ENCODE data around the gene SNX10. TPM values are rescaled to one million over a fixed set of nuclear protein-coding genes. Genes with fewer than 3 reads are reported as not detected.
"Not testable (repeated sequence)": the region's sequence is repeated elsewhere in the genome, so short reads cannot be mapped to it uniquely, and the experiment has no call there.

Gene SNX10
- total RNA-seq, 2 experiments from 2014 or later = 31.6 to 33.0 TPM

GRCh38 chr7:26288126-26288525 is 3.5 kb upstream of the SNX10 start:
- not testable (repeated sequence) for H3K4me3 Mint-ChIP-seq, H3K27me3 Mint-ChIP-seq, H3K36me3 Mint-ChIP-seq, H3K9me3 Mint-ChIP-seq, H3K27ac Mint-ChIP-seq, H3K4me1 Mint-ChIP-seq, DNase-seq

- Mint-ChIP-seq H3K9me3 (no peaks in the 10 kb centered on the region), H3K4me3 (peak overlapping the region; percentile 90), H3K4me1 (peaks cover 24% of the 10 kb centered on the region), H3K27me3 (no peaks in the 10 kb centered on the region), H3K27ac (peak overlapping the region; percentile 92), H3K36me3 (peaks cover 13% of the 10 kb centered on the region)
- DNase-seq = no peak
Measured at GRCh38 chr7:26291251-26291650, 411 bp upstream of the SNX10 start.

- peaks cover 24% of the 10 kb centered on the region for H3K4me1 Mint-ChIP-seq
- DNase-seq = no peak
- H3K4me3 Mint-ChIP-seq = peak overlapping the region; percentile 95
Measured at GRCh38 chr7:26292768-26293560, 1.3 kb downstream of the SNX10 start.

GRCh38 chr7:26293569-26294308 is 2.1 kb downstream of the SNX10 start:
- Mint-ChIP-seq H3K4me3 (peak overlapping the region; percentile 95), H3K27ac (peak overlapping the region; percentile 93), H3K27me3 (no peaks in the 10 kb centered on the region), H3K9me3 (no peaks in the 10 kb centered on the region), H3K36me3 (peaks cover 14% of the 10 kb centered on the region), H3K4me1 (peaks cover 27% of the 10 kb centered on the region)
- peak; percentile 69 for DNase-seq

More at GRCh38 chr7:26292768-26293560, 1.3 kb downstream of the SNX10 start:
- no peaks in the 10 kb centered on the region for H3K27me3 Mint-ChIP-seq
- H3K27ac Mint-ChIP-seq = peak overlapping the region; percentile 93
- H3K36me3 Mint-ChIP-seq = peaks cover 13% of the 10 kb centered on the region
- no peaks in the 10 kb centered on the region for H3K9me3 Mint-ChIP-seq

GRCh38 chr7:26295015-26295414 is 3.4 kb downstream of the SNX10 start:
- H3K27me3 Mint-ChIP-seq = no peaks in the 10 kb centered on the region
- H3K4me1 Mint-ChIP-seq = peaks cover 30% of the 10 kb centered on the region
- no peak for DNase-seq
- H3K9me3 Mint-ChIP-seq = no peaks in the 10 kb centered on the region
- peaks cover 18% of the 10 kb centered on the region for H3K36me3 Mint-ChIP-seq
- peak overlapping the region; percentile 93 for H3K27ac Mint-ChIP-seq
- no peak overlapping the region for H3K4me3 Mint-ChIP-seq

- H3K4me1 Mint-ChIP-seq = peaks cover 30% of the 10 kb centered on the region
- no peak for DNase-seq
- no peaks in the 10 kb centered on the region for H3K9me3 Mint-ChIP-seq
- H3K27ac Mint-ChIP-seq = no peak overlapping the region
- no peaks in the 10 kb centered on the region for H3K27me3 Mint-ChIP-seq
- peaks cover 18% of the 10 kb centered on the region for H3K36me3 Mint-ChIP-seq
- H3K4me3 Mint-ChIP-seq = no peak overlapping the region
Measured at GRCh38 chr7:26295586-26295985, 3.9 kb downstream of the SNX10 start.

GRCh38 chr7:26298472-26299058 is 6.9 kb downstream of the SNX10 start:
- Mint-ChIP-seq H3K4me3 (no peak overlapping the region), H3K27ac (no peak overlapping the region), H3K27me3 (no peaks in the 10 kb centered on the region), H3K9me3 (no peaks in the 10 kb centered on the region), H3K4me1 (peaks cover 22% of the 10 kb centered on the region), H3K36me3 (peaks cover 25% of the 10 kb centered on the region)
- DNase-seq = no peak

GRCh38 chr7:26305090-26305868 is 13.6 kb downstream of the SNX10 start:
- Mint-ChIP-seq H3K27me3 (no peaks in the 10 kb centered on the region), H3K27ac (peak overlapping the region; percentile 46), H3K9me3 (no peaks in the 10 kb centered on the region), H3K36me3 (peaks cover 25% of the 10 kb centered on the region), H3K4me3 (no peak overlapping the region), H3K4me1 (peaks cover 13% of the 10 kb centered on the region)
- no peak for DNase-seq

GRCh38 chr7:26305869-26306665 is 14.4 kb downstream of the SNX10 start:
- H3K27ac Mint-ChIP-seq = no peak overlapping the region
- H3K4me1 Mint-ChIP-seq = peaks cover 12% of the 10 kb centered on the region
- peaks cover 23% of the 10 kb centered on the region for H3K36me3 Mint-ChIP-seq
- no peak overlapping the region for H3K4me3 Mint-ChIP-seq
- H3K27me3 Mint-ChIP-seq = no peaks in the 10 kb centered on the region
- no peaks in the 10 kb centered on the region for H3K9me3 Mint-ChIP-seq
- DNase-seq = no peak

- Mint-ChIP-seq H3K4me3 (no peak overlapping the region), H3K36me3 (peaks cover 20% of the 10 kb centered on the region)
Measured at GRCh38 chr7:26306790-26307189, 15.1 kb downstream of the SNX10 start.

GRCh38 chr7:26307226-26307625 is 15.6 kb downstream of the SNX10 start:
- H3K4me1 Mint-ChIP-seq = peaks cover 12% of the 10 kb centered on the region
- DNase-seq = no peak
- no peaks in the 10 kb centered on the region for H3K27me3 Mint-ChIP-seq
- no peak overlapping the region for H3K4me3 Mint-ChIP-seq
- no peaks in the 10 kb centered on the region for H3K9me3 Mint-ChIP-seq
- no peak overlapping the region for H3K27ac Mint-ChIP-seq
- H3K36me3 Mint-ChIP-seq = peaks cover 18% of the 10 kb centered on the region

More at GRCh38 chr7:26306790-26307189, 15.1 kb downstream of the SNX10 start:
- DNase-seq = no peak
- peaks cover 12% of the 10 kb centered on the region for H3K4me1 Mint-ChIP-seq
- H3K27ac Mint-ChIP-seq = no peak overlapping the region
- H3K9me3 Mint-ChIP-seq = no peaks in the 10 kb centered on the region
- no peaks in the 10 kb centered on the region for H3K27me3 Mint-ChIP-seq

- Mint-ChIP-seq H3K27ac (no peak overlapping the region), H3K4me1 (peaks cover 12% of the 10 kb centered on the region), H3K4me3 (no peak overlapping the region), H3K36me3 (peaks cover 17% of the 10 kb centered on the region), H3K27me3 (no peaks in the 10 kb centered on the region), H3K9me3 (no peaks in the 10 kb centered on the region)
- no peak for DNase-seq
Measured at GRCh38 chr7:26307791-26308190, 16.1 kb downstream of the SNX10 start.

GRCh38 chr7:26308551-26308950 is 16.9 kb downstream of the SNX10 start:
- no peak for DNase-seq
- Mint-ChIP-seq H3K27ac (no peak overlapping the region), H3K4me3 (no peak overlapping the region), H3K4me1 (peaks cover 12% of the 10 kb centered on the region), H3K9me3 (no peaks in the 10 kb centered on the region), H3K27me3 (no peaks in the 10 kb centered on the region), H3K36me3 (peaks cover 14% of the 10 kb centered on the region)

- Mint-ChIP-seq H3K9me3 (no peaks in the 10 kb centered on the region), H3K36me3 (peaks cover 14% of the 10 kb centered on the region), H3K27me3 (no peaks in the 10 kb centered on the region), H3K4me1 (peaks cover 12% of the 10 kb centered on the region), H3K4me3 (no peak overlapping the region), H3K27ac (no peak overlapping the region)
- no peak for DNase-seq
Measured at GRCh38 chr7:26309089-26309488, 17.4 kb downstream of the SNX10 start.

Data from activated naive CD8-positive, alpha-beta T cell treated with anti-CD3 and anti-CD28 coated beads for 36 hours (primary cell).